ENCODE data around the gene MRPS35. TPM values are rescaled to one million over a fixed set of nuclear protein-coding genes. Genes with fewer than 3 reads are reported as not detected.

MRPS35 gene
- 10 to 100 TPM; 37.7 to 64.1 (median 43.5) TPM for total RNA-seq

GRCh38 chr12:27710592-27711316, at the start of gene MRPS35:
Gene MRPS35 (plus strand): TSS chr12:27710832. CDS start chr12:27710844, 12 bp downstream.
- Histone ChIP-seq H3K27ac (peak within 1 kb of the TSS; percentile 78 to 85), H3K36me3 (no peaks in the 10 kb centered on the region), H3K4me3 (peak within 1 kb of the TSS; percentile 95 to 97 (median 97)), H3K4me1 (peaks cover 0 to 12% of the 10 kb centered on the region in 2 donors), H3K9me3 (no peaks in the 10 kb centered on the region), H3K27me3 (no peaks in the 10 kb centered on the region)
- intact Hi-C loops (cut with DNase I; ENCODE audit: low total_unique reads) = no loop called here
- DNase-seq (ENCODE audit: low spot score in 2 of 2) = peak; percentile 83 to 88
- peak; percentile 81 to 95 (median 85) for TF ChIP-seq POLR2AphosphoS5 (IDR thresholded peaks at IDR 0.05)
- no peak for TF ChIP-seq CTCF (IDR thresholded peaks at IDR 0.05)
- peak; percentile 51 for TF ChIP-seq POLR2A (IDR thresholded peaks at IDR 0.05)

- H3K9me3 ChIP-seq = no peaks in the 10 kb centered on the region
- H3K36me3 ChIP-seq = peaks cover 6% of the 10 kb centered on the region
- no peak overlapping the region for H3K27ac ChIP-seq
- H3K27me3 ChIP-seq = no peaks in the 10 kb centered on the region
- no peak for DNase-seq (ENCODE audit: low spot score in 2 of 2)
- TF ChIP-seq POLR2A (IDR thresholded peaks at IDR 0.05) (no peak), POLR2AphosphoS5 (IDR thresholded peaks at IDR 0.05) (no peak), CTCF (IDR thresholded peaks at IDR 0.05) (no peak)
- H3K4me3 ChIP-seq = no peak overlapping the region
- H3K4me1 ChIP-seq = no peaks in the 10 kb centered on the region
- intact Hi-C loops (cut with DNase I; ENCODE audit: low total_unique reads) = no loop called here
These were observed 44.9 kb upstream of the MRPS35 start for GRCh38 chr12:27665704-27666103.

DNA sequence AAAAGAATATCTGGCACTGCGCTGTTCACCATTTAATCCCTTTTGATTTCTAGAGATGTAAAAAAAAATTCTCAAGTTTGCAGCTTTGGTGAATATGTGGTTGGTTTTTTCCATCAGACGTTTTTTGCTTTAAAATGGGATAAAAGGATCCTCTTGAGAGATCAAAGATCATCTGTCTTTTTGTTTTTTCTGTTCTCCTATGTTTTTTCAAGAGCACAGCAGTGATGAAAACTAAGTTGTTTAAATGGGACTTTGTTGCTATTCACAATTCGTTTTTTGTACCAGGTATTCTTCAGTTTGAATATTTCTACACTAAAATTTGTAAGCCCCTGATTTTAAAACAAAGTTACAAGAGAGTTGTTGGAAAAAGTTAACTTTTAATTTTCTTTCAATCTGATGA, 44.1 kb upstream of the MRPS35 start:
- Histone ChIP-seq H3K27me3 (no peaks in the 10 kb centered on the region), H3K4me1 (no peaks in the 10 kb centered on the region), H3K4me3 (no peak overlapping the region), H3K36me3 (peaks cover 6% of the 10 kb centered on the region), H3K27ac (no peak overlapping the region), H3K9me3 (no peaks in the 10 kb centered on the region)
- TF ChIP-seq POLR2AphosphoS5 (IDR thresholded peaks at IDR 0.05) (no peak), POLR2A (IDR thresholded peaks at IDR 0.05) (no peak), CTCF (IDR thresholded peaks at IDR 0.05) (no peak)
- intact Hi-C loops (cut with DNase I; ENCODE audit: low total_unique reads) = no loop called here
- DNase-seq (ENCODE audit: low spot score in 2 of 2) = no peak

GRCh38 chr12:27667540-27667939, 43.1 kb upstream of the MRPS35 start:
- intact Hi-C loops (cut with DNase I; ENCODE audit: low total_unique reads) = no loop called here
- peaks cover 6% of the 10 kb centered on the region for H3K36me3 ChIP-seq
- TF ChIP-seq CTCF (IDR thresholded peaks at IDR 0.05) (no peak), POLR2AphosphoS5 (IDR thresholded peaks at IDR 0.05) (no peak), POLR2A (IDR thresholded peaks at IDR 0.05) (no peak)
- no peak for DNase-seq (ENCODE audit: low spot score in 2 of 2)
- no peak overlapping the region for H3K27ac ChIP-seq
- H3K9me3 ChIP-seq = no peaks in the 10 kb centered on the region
- H3K27me3 ChIP-seq = no peaks in the 10 kb centered on the region
- H3K4me1 ChIP-seq = no peaks in the 10 kb centered on the region
- H3K4me3 ChIP-seq = no peak overlapping the region

- Histone ChIP-seq H3K4me3 (no peak overlapping the region), H3K9me3 (no peaks in the 10 kb centered on the region), H3K4me1 (no peaks in the 10 kb centered on the region), H3K27me3 (no peaks in the 10 kb centered on the region), H3K36me3 (peaks cover 6% of the 10 kb centered on the region), H3K27ac (peak overlapping the region in 1 of 2 donors; percentile 10)
- TF ChIP-seq POLR2AphosphoS5 (IDR thresholded peaks at IDR 0.05) = no peak
- no peak for TF ChIP-seq POLR2A (IDR thresholded peaks at IDR 0.05)
- no peak for TF ChIP-seq CTCF (IDR thresholded peaks at IDR 0.05)
- intact Hi-C loops (cut with DNase I; ENCODE audit: low total_unique reads) = no loop called here
- DNase-seq (ENCODE audit: low spot score in 2 of 2) = no peak
These were observed 38.6 kb upstream of the MRPS35 start for GRCh38 chr12:27672051-27672450.
